ENCODE data around the gene ALDH18A1.
"Not testable (repeated sequence)": the region's sequence is repeated elsewhere in the genome, so short reads cannot be mapped to it uniquely, and the experiment has no call there.

ALDH18A1 gene

DNA sequence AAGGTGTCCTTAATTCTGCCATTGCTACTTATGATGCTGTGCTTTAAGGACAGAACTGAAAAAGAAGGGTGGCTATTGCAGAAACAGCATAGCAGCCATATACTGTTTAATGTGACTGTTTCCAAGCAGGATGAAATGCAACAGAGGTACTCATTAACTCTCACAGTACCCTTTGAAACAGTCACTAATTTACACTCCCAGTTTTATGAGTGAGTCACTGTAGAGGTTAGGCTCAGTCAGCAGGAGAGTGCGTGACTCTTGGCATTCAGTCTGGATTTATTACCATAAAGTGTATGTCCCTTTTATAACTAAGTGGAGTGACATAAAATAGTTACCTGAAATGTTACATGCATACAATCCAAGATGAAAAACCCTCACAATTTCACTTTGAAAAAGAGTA, 27.7 kb downstream of the ALDH18A1 start:
- no peak overlapping the region for H3K4me2 ChIP-seq (ENCODE audit: low read length)
- no peak overlapping the region for H3K9ac ChIP-seq
- no peak overlapping the region for H3K27ac ChIP-seq
- TF ChIP-seq, protein P1, sequence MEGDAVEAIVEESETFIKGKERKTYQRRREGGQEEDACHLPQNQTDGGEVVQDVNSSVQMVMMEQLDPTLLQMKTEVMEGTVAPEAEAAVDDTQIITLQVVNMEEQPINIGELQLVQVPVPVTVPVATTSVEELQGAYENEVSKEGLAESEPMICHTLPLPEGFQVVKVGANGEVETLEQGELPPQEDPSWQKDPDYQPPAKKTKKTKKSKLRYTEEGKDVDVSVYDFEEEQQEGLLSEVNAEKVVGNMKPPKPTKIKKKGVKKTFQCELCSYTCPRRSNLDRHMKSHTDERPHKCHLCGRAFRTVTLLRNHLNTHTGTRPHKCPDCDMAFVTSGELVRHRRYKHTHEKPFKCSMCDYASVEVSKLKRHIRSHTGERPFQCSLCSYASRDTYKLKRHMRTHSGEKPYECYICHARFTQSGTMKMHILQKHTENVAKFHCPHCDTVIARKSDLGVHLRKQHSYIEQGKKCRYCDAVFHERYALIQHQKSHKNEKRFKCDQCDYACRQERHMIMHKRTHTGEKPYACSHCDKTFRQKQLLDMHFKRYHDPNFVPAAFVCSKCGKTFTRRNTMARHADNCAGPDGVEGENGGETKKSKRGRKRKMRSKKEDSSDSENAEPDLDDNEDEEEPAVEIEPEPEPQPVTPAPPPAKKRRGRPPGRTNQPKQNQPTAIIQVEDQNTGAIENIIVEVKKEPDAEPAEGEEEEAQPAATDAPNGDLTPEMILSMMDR (IDR thresholded peaks at IDR 0.05) = no peak
- H3K27me3 ChIP-seq (ENCODE audit: control insufficient read depth, insufficient read depth, low read length) = no peaks in the 10 kb centered on the region
- H3K9me3 ChIP-seq (ENCODE audit: control insufficient read depth, low read length) = no peaks in the 10 kb centered on the region
- no peak overlapping the region for H3K4me3 ChIP-seq (ENCODE audit: low read depth, low read length)
- no peaks in the 10 kb centered on the region for H3K36me3 ChIP-seq (ENCODE audit: control insufficient read depth, insufficient read depth, low read length)
- H3K4me1 ChIP-seq = peaks cover 2% of the 10 kb centered on the region
- H3K79me2 ChIP-seq = no peaks in the 10 kb centered on the region
- H2AFZ ChIP-seq = no peak overlapping the region

DNA sequence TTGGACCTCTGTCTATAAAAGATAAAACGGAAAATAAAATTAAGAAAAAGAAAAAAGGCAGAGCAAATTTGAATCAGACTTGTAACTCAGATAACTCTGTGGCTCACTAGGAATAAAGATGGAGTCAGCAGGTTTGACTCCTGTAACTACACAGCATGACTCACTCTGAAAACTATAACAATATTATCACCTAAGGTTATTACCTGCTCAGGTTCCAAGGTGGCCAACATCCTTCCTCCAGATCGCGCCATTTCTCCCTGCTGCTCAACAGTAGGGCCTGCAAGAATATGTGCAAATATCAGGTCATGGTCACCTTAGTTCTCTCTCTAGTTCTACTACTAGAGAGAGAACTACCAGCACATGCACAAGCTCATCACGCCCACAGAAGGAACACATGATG, 30.0 kb downstream of the ALDH18A1 start:
- Histone ChIP-seq H3K36me3 (ENCODE audit: control insufficient read depth, insufficient read depth, low read length) (no peaks in the 10 kb centered on the region), H3K9ac (no peak overlapping the region), H3K27me3 (ENCODE audit: control insufficient read depth, insufficient read depth, low read length) (no peaks in the 10 kb centered on the region), H3K9me3 (ENCODE audit: control insufficient read depth, low read length) (no peaks in the 10 kb centered on the region), H3K4me1 (peaks cover 2% of the 10 kb centered on the region), H2AFZ (no peak overlapping the region), H3K4me2 (ENCODE audit: low read length) (no peak overlapping the region), H3K79me2 (no peaks in the 10 kb centered on the region), H3K4me3 (ENCODE audit: low read depth, low read length) (no peak overlapping the region), H3K27ac (no peak overlapping the region)
- TF ChIP-seq, protein P1 (IDR thresholded peaks at IDR 0.05) = no peak

DNA sequence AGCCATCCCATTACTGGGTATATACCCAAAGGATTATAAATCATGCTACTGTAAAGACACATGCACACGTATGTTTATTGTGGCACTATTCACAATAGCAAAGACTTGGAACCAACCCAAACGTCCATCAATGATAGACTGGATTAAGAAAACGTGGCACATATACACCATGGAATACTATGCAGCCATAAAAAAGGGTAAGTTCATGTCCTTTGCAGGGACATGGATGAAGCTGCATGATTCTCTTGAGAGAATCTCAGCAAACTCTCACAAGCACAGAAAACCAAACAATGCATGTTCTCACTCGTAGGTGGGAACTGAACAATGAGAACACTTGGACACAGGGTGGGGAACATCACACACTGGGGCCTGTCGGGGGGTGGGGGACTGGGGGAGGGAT, 36.1 kb downstream of the ALDH18A1 start:
- H3K4me3 ChIP-seq (ENCODE audit: low read depth, low read length); H3K4me2 ChIP-seq (ENCODE audit: low read length); H2AFZ ChIP-seq; H3K4me1 ChIP-seq; H3K79me2 ChIP-seq; H3K27ac ChIP-seq; H3K9me3 ChIP-seq (ENCODE audit: control insufficient read depth, low read length); H3K27me3 ChIP-seq (ENCODE audit: control insufficient read depth, insufficient read depth, low read length); H3K9ac ChIP-seq; H3K36me3 ChIP-seq (ENCODE audit: control insufficient read depth, insufficient read depth, low read length): not testable (repeated sequence)

DNA sequence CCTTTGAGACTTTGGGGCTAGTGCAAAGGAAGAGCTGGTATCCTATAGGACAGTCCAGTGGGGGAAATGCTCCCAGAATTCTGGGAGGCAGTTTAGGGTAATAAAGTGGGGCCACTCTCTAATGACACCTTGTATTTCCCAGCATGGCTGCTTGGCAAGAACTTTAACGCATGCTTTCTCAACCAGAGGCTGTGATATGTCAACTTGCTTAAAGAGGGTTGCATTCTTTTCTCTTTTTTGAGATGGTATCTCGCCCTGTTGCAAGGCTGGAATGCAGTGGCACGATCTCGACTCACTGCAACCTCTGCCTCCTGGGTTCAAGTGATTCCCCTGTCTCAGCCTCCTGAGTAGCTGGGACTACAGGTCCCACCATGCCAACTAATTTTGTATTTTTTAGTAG, 38.4 kb downstream of the ALDH18A1 start:
- Histone ChIP-seq H3K4me3 (ENCODE audit: low read depth, low read length) (no peak overlapping the region), H3K9ac (no peak overlapping the region), H3K79me2 (no peaks in the 10 kb centered on the region), H2AFZ (no peak overlapping the region), H3K27ac (no peak overlapping the region), H3K27me3 (ENCODE audit: control insufficient read depth, insufficient read depth, low read length) (no peaks in the 10 kb centered on the region), H3K4me1 (no peaks in the 10 kb centered on the region), H3K36me3 (ENCODE audit: control insufficient read depth, insufficient read depth, low read length) (no peaks in the 10 kb centered on the region), H3K9me3 (ENCODE audit: control insufficient read depth, low read length) (no peaks in the 10 kb centered on the region), H3K4me2 (ENCODE audit: low read length) (no peak overlapping the region)
- TF ChIP-seq, protein P1 (IDR thresholded peaks at IDR 0.05) = no peak

DNA sequence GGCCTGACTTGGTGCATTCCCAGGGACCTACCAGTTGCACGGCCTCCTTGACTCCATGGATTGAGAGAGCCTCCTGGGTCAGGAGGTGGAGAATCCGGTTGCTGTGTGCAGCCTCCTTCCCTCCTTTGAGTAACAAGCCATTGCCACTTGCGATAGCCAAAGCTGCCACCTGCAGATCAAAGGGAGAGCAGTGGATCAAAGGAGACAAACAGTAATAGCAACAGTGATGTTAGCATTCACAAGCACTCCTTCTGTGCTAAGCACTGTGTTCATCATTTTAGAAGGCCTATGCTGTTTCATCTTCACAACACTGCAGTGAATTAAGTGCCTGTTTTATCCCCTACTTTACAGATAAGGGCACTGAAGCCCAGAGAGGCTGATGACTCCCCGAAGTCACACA, 40.1 kb downstream of the ALDH18A1 start:
- Histone ChIP-seq H2AFZ (no peak overlapping the region), H3K79me2 (no peaks in the 10 kb centered on the region), H3K27me3 (ENCODE audit: control insufficient read depth, insufficient read depth, low read length) (no peaks in the 10 kb centered on the region), H3K4me3 (ENCODE audit: low read depth, low read length) (no peak overlapping the region), H3K36me3 (ENCODE audit: control insufficient read depth, insufficient read depth, low read length) (no peaks in the 10 kb centered on the region), H3K4me2 (ENCODE audit: low read length) (no peak overlapping the region), H3K27ac (no peak overlapping the region), H3K4me1 (no peaks in the 10 kb centered on the region), H3K9me3 (ENCODE audit: control insufficient read depth, low read length) (no peaks in the 10 kb centered on the region), H3K9ac (no peak overlapping the region)
- TF ChIP-seq, protein P1 (IDR thresholded peaks at IDR 0.05) = no peak
